ENCODE results near the gene RAB19.

DNA sequence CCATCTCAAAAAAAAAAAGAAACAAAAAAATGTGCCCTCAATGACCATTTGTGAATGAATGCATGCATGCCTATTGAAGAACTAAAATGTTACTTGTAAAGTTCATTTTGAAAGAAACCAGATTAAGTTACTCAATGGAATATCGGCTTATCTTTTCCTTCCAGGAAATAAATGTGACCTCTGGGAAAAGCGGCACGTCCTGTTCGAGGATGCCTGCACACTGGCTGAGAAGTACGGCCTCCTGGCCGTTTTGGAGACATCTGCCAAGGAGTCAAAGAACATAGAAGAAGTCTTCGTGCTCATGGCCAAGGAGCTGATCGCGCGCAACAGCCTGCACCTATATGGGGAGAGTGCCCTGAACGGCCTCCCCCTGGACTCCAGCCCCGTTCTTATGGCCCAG lies 21.9 kb downstream of the RAB19 start:
- TF ChIP-seq CTCF (IDR thresholded peaks at IDR 0.05), result no peak
- TF ChIP-seq POLR2A (IDR thresholded peaks at IDR 0.05), result no peak
